Neural cell (in vitro differentiated cells): ENCODE results near the gene ATP13A2. TPM values are rescaled to one million over a fixed set of nuclear protein-coding genes. Genes with fewer than 3 reads are reported as not detected.

Experiments
- H2AFZ ChIP-seq: fragments of 200-600, 300-800 bp; sonication (generic), shearing (Covaris generic); 2 replicates; pipeline ENCODE4 v1.6.0; 2014; ENCODE audit warnings: low read depth, mild to moderate bottlenecking, antibody characterized with exemption, low read length, moderate library complexity
- H3F3A ChIP-seq: fragments of 200-600 bp; shearing (Covaris generic); 2 replicates; pipeline ENCODE4 v1.6.1; 2016; ENCODE audit warnings: mild to moderate bottlenecking, moderate library complexity, mixed read lengths, antibody characterized with exemption, low read length; ENCODE audit not compliant: insufficient read depth, poor library complexity, severe bottlenecking
- H3K27ac ChIP-seq: fragments of 200-600, 300-800 bp; sonication (generic), shearing (Covaris generic); 2 replicates; pipeline ENCODE4 v1.5.1; 2014; ENCODE audit warnings: mild to moderate bottlenecking, low read length, moderate library complexity
- H3K27me3 ChIP-seq: fragments of 300-800, 200-600 bp; sonication (generic), shearing (Covaris generic); 2 replicates; pipeline ENCODE4 v1.6.0; 2014; ENCODE audit warnings: mild to moderate bottlenecking, low read depth, low read length, moderate library complexity; ENCODE audit not compliant: insufficient read depth
- H3K36me3 ChIP-seq: fragments of 300-800, 200-600 bp; sonication (generic), shearing (Covaris generic); 2 replicates; pipeline ENCODE4 v1.5.1; 2014; ENCODE audit warnings: mild to moderate bottlenecking, antibody characterized with exemption, low read length, moderate library complexity; ENCODE audit not compliant: insufficient read depth
- H3K4me2 ChIP-seq: fragments of 300-800, 200-600 bp; sonication (generic), shearing (Covaris generic); 2 replicates; pipeline ENCODE4 v1.6.0; 2014; ENCODE audit warnings: mild to moderate bottlenecking, low read length
- H3K4me3 ChIP-seq: fragments of 300-800, 200-600 bp; sonication (generic), shearing (Covaris generic); 2 replicates; pipeline ENCODE4 v1.5.1; 2014; ENCODE audit warnings: mild to moderate bottlenecking, low read length, moderate library complexity
- H3K79me2 ChIP-seq: fragments of 200-600 bp; shearing (Covaris generic); replicated peaks from 2 replicates; pipeline ENCODE4 v1.6.0; 2014; ENCODE audit warnings: mild to moderate bottlenecking, low read length, moderate library complexity; ENCODE audit not compliant: insufficient read depth
- H3K9ac ChIP-seq: fragments of 300-800, 200-600 bp; sonication (generic), shearing (Covaris generic); 2 replicates; pipeline ENCODE4 v1.6.1; 2016; ENCODE audit warnings: mild to moderate bottlenecking, low read length, mixed read lengths
- H3K9me2 ChIP-seq: fragments of 200-600 bp; shearing (Covaris generic); 2 replicates; pipeline ENCODE4 v1.6.1; 2016; ENCODE audit warnings: mild to moderate bottlenecking, low read length, mixed read lengths; ENCODE audit not compliant: insufficient read depth
- H3K9me3 ChIP-seq: fragments of 200-600, 300-800 bp; sonication (generic), shearing (Covaris generic); 2 replicates; pipeline ENCODE4 v1.6.1; 2016; ENCODE audit warnings: mild to moderate bottlenecking, mixed run types, low read length, moderate library complexity, mixed read lengths
- H4K20me1 ChIP-seq: fragments of 200-600 bp; shearing (Covaris generic); 2 replicates; pipeline ENCODE4 v1.6.1; 2016; ENCODE audit warnings: mild to moderate bottlenecking, mixed run types; ENCODE audit not compliant: insufficient read depth
- CTCF ChIP-seq: fragments of 450-650 bp; IDR thresholded peaks from 2 replicates; pipeline ENCODE4 v1.5.1; 2014; ENCODE audit warnings: antibody characterized with exemption, mild to moderate bottlenecking, moderate library complexity; ENCODE audit not compliant: poor library complexity, severe bottlenecking
- EP300 ChIP-seq: fragments of 450-650 bp; conservative IDR thresholded peaks from 2 replicates; pipeline ENCODE4 v1.6.1; 2014; ENCODE audit warnings: antibody characterized with exemption, mild to moderate bottlenecking, moderate library complexity; ENCODE audit not compliant: poor library complexity, severe bottlenecking
- EZH2 ChIP-seq: fragments of 200-600, 300-800 bp; shearing (Covaris generic), sonication (generic); IDR thresholded peaks from 2 replicates; pipeline ENCODE4 v1.6.1; 2014; ENCODE audit warnings: antibody characterized with exemption, low read length, borderline replicate concordance, mild to moderate bottlenecking; ENCODE audit not compliant: insufficient read depth, poor library complexity, severe bottlenecking
- MXI1 ChIP-seq: fragments of 450-650 bp; conservative IDR thresholded peaks from 2 replicates; pipeline ENCODE4 v1.6.1; 2014; ENCODE audit warnings: antibody characterized with exemption, mild to moderate bottlenecking; ENCODE audit not compliant: poor library complexity, severe bottlenecking
- POLR2AphosphoS5 ChIP-seq: IDR thresholded peaks from 2 replicates; pipeline ENCODE4 v1.6.1; 2012
- RAD21 ChIP-seq: fragments of 450-650 bp; conservative IDR thresholded peaks from 2 replicates; pipeline ENCODE4 v1.6.1; 2014; ENCODE audit warnings: antibody characterized with exemption, mild to moderate bottlenecking, moderate library complexity
- REST ChIP-seq: IDR thresholded peaks from 2 replicates; pipeline ENCODE4 v1.6.1; 2012; ENCODE audit warnings: borderline replicate concordance
- SMC3 ChIP-seq: fragments of 450-650 bp; conservative IDR thresholded peaks from 2 replicates; pipeline ENCODE4 v1.6.1; 2014; ENCODE audit warnings: antibody characterized with exemption, mild to moderate bottlenecking, moderate library complexity; ENCODE audit not compliant: poor library complexity
- TAF1 ChIP-seq: IDR thresholded peaks from 2 replicates; pipeline ENCODE4 v1.6.1; 2012; ENCODE audit warnings: low read depth
- polyA plus RNA-seq: library from polyadenylated mRNA; depleted of rRNA; stranded (reverse); fragments of >200 nt; gene quantifications from 2 replicates; pipeline ENCODE4 v1.2.3, GENCODE V29; 2014

ATP13A2 gene
- polyA plus RNA-seq, 1 donor from 2014 or later = 43.3 TPM

DNA sequence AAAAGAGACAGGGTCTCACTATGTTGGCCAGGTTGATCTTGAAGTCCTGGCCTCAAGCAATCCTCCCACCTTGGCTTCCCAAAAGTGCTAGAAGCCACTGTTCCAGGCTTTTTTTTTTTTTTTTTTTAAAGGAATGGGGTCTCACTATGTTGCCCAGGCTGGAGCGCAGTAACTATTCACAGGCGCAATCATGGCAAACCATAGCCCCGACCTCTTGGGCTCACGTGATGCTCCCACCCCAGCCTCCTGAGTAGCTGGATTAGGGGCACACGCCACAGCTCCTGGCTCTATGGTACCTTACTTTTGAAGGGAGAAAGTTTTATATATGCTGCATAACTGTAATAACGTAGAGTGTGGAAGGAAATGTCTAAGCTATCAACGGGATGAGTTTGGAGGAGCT, 5.7 kb upstream of the ATP13A2 start:
- peaks cover 19% of the 10 kb centered on the region for H3K36me3 ChIP-seq
- no peak overlapping the region for H3K27ac ChIP-seq
- no peak overlapping the region for H2AFZ ChIP-seq
- no peaks in the 10 kb centered on the region for H3K79me2 ChIP-seq
- H3F3A ChIP-seq = no peaks in the 10 kb centered on the region
- no peaks in the 10 kb centered on the region for H4K20me1 ChIP-seq
- no peak overlapping the region for H3K9ac ChIP-seq
- no peaks in the 10 kb centered on the region for H3K27me3 ChIP-seq
- TF ChIP-seq SMC3 (no peak), POLR2AphosphoS5 (no peak), EZH2 (no peak), EP300 (no peak), RAD21 (no peak), CTCF (no peak), TAF1 (no peak), REST (no peak), MXI1 (no peak)
- H3K4me3 ChIP-seq = no peak overlapping the region
- no peaks in the 10 kb centered on the region for H3K9me3 ChIP-seq
- no peaks in the 10 kb centered on the region for H3K9me2 ChIP-seq
- no peak overlapping the region for H3K4me2 ChIP-seq

GRCh38 chr1:17016317-17016661, 4.6 kb upstream of the ATP13A2 start:
- Histone ChIP-seq H3K9me2 (no peaks in the 10 kb centered on the region), H3K4me3 (no peak overlapping the region), H4K20me1 (no peaks in the 10 kb centered on the region), H3F3A (no peaks in the 10 kb centered on the region), H3K36me3 (peaks cover 17% of the 10 kb centered on the region), H3K27ac (no peak overlapping the region), H3K4me2 (no peak overlapping the region), H2AFZ (no peak overlapping the region), H3K9me3 (no peaks in the 10 kb centered on the region), H3K27me3 (no peaks in the 10 kb centered on the region), H3K79me2 (no peaks in the 10 kb centered on the region), H3K9ac (no peak overlapping the region)
- TF ChIP-seq EZH2 = no peak
- TF ChIP-seq MXI1 = no peak
- TF ChIP-seq EP300 = no peak
- TF ChIP-seq RAD21 = no peak
- no peak for TF ChIP-seq CTCF
- no peak for TF ChIP-seq POLR2AphosphoS5
- no peak for TF ChIP-seq SMC3
- TF ChIP-seq TAF1 = no peak
- no peak for TF ChIP-seq REST
